HepG2 (cell line): ENCODE data around the gene TRPV4. TPM values are rescaled to one million over a fixed set of nuclear protein-coding genes. Genes with fewer than 3 reads are reported as not detected.

Source experiments
- ATAC-seq: fragments of 200-7000 bp; cut with Tn5 transposase; 3 replicates; pipeline ENCODE4 v1.9.1; 2020; ENCODE audit warnings: mild to moderate bottlenecking, moderate library complexity
- BruUV-seq: library from RNA; stranded (reverse); fragments of 400-500 nt; replicated peaks from 2 replicates; lab custom pipeline; 2021; lab: Mats Ljungman, UMichigan
- CTCF ChIA-PET: fragments of 300-600 bp; formaldehyde crosslinking; extraction: SDS; loops from one replicate; lab custom pipeline; 2021; ENCODE audit warnings: low total read pairs, inconsistent platforms, low intra/inter-chr PET ratio; lab: Yijun Ruan, JAX
- POLR2A ChIA-PET: fragments of 350-600 bp; sonication (Branson Sonifier 250); formaldehyde crosslinking; loops from one replicate; lab custom pipeline; 2020; ENCODE audit warnings: antibody characterized with exemption, inconsistent platforms; lab: Yijun Ruan, JAX
- DNase-seq: peaks from one replicate; pipeline ENCODE4 v3.0.0-alpha.2; 2015; ENCODE audit warnings: low spot score
- FAIRE-seq: peaks from 3 replicates; lab custom pipeline; 2011; peaks lifted over from hg19 to GRCh38; lab: Jason Lieb, UNC
- H2AFZ ChIP-seq: one replicate; pipeline ENCODE4 v1.6.1; 2011; ENCODE audit warnings: low read length, inconsistent platforms
- H3K27ac ChIP-seq: fragments of 300-600 bp; 3 replicates; pipeline ENCODE4 v1.8.0; 2011; ENCODE audit warnings: mixed run types, mild to moderate bottlenecking, mixed read lengths, low read length, inconsistent platforms; ENCODE audit not compliant: insufficient read depth; ENCODE audit errors: extremely low read length
- H3K27me3 ChIP-seq, 2 experiments: fragments of 200-600 bp in 1 of 2; 2 replicates in 1 of 2; 3 replicates in 1 of 2; pipeline versions ENCODE4 v1.6.0 to v1.8.0; 2011; ENCODE audit warnings: low read length in 2 of 2, mild to moderate bottlenecking in 2 of 2, moderate library complexity in 2 of 2, inconsistent platforms in 1 of 2; ENCODE audit not compliant: insufficient read depth in 2 of 2, control insufficient read depth in 1 of 2
- H3K36me3 ChIP-seq, 2 experiments: fragments of 200-600 bp in 1 of 2; replicated peaks in 1 of 2; 2 replicates in 1 of 2; 3 replicates in 1 of 2; pipeline versions ENCODE4 v1.5.1 to v1.8.0; 2011; ENCODE audit warnings: low read length in 2 of 2, inconsistent platforms in 1 of 2; ENCODE audit not compliant: insufficient read depth in 2 of 2, control insufficient read depth in 1 of 2
- H3K4me1 ChIP-seq: 2 replicates; pipeline ENCODE4 v1.5.1; 2012; ENCODE audit warnings: low read length, inconsistent platforms; ENCODE audit not compliant: insufficient read depth
- H3K4me2 ChIP-seq: 2 replicates; pipeline ENCODE4 v1.6.0; 2011; ENCODE audit warnings: low read depth, low read length, inconsistent platforms
- H3K4me3 ChIP-seq, 3 experiments: fragments of 200-600 bp in 1 of 3; sonication (generic), shearing (Covaris generic) in 1 of 3; replicated peaks in 1 of 3; 2 replicates each; pipeline ENCODE4 v1.5.1; 2011 to 2016; ENCODE audit warnings: low read length in 3 of 3, inconsistent platforms in 2 of 3, low read depth in 2 of 3, mild to moderate bottlenecking in 2 of 3, control low read depth in 1 of 3, mixed read lengths in 1 of 3; ENCODE audit not compliant: insufficient read depth in 1 of 3
- H3K79me2 ChIP-seq: one replicate; pipeline ENCODE4 v1.6.1; 2011; ENCODE audit warnings: low read length, inconsistent platforms; ENCODE audit not compliant: insufficient read depth
- H3K9ac ChIP-seq: 2 replicates; pipeline ENCODE4 v1.6.0; 2011; ENCODE audit warnings: mild to moderate bottlenecking, low read depth, low read length, inconsistent platforms; ENCODE audit not compliant: insufficient read depth
- H3K9me3 ChIP-seq: 2 replicates; pipeline ENCODE4 v1.5.1; 2012; ENCODE audit warnings: mild to moderate bottlenecking, low read length
- H4K20me1 ChIP-seq: 2 replicates; pipeline ENCODE4 v1.6.0; 2011; ENCODE audit warnings: inconsistent platforms, mild to moderate bottlenecking, low read length, moderate library complexity; ENCODE audit not compliant: insufficient read depth
- ARID5B ChIP-seq: IDR thresholded peaks from 2 replicates; pipeline ENCODE4 v1.4.0; 2020; ENCODE audit warnings: mild to moderate bottlenecking, missing genetic modification reagents
- CHCHD3 ChIP-seq: sonication (generic); formaldehyde crosslinking; IDR thresholded peaks from 2 replicates; pipeline ENCODE4 v1.8.0; 2022; ENCODE audit warnings: mild to moderate bottlenecking, missing genetic modification reagents, moderate library complexity
- CREBL2 ChIP-seq: sonication (generic); formaldehyde crosslinking; IDR thresholded peaks from 2 replicates; pipeline ENCODE4 v1.8.1; 2023; ENCODE audit warnings: missing genetic modification reagents, mild to moderate bottlenecking, borderline replicate concordance
- ELF4 ChIP-seq: sonication (generic); formaldehyde crosslinking; IDR thresholded peaks from 2 replicates; pipeline ENCODE4 v1.5.0; 2020; ENCODE audit warnings: missing genetic modification reagents, mild to moderate bottlenecking, moderate library complexity, borderline replicate concordance
- HDAC2 ChIP-seq: sonication (generic); formaldehyde crosslinking; IDR thresholded peaks from 2 replicates; pipeline ENCODE4 v1.4.0; 2020; ENCODE audit warnings: missing genetic modification reagents
- MAF1 ChIP-seq: sonication (generic); formaldehyde crosslinking; IDR thresholded peaks from 2 replicates; pipeline ENCODE4 v1.5.0; 2020; ENCODE audit warnings: missing genetic modification reagents, borderline replicate concordance
- MEF2D ChIP-seq: sonication (generic); formaldehyde crosslinking; IDR thresholded peaks from 2 replicates; pipeline ENCODE4 v1.5.1; 2020; ENCODE audit warnings: mild to moderate bottlenecking, missing genetic modification reagents
- MIER2 ChIP-seq: IDR thresholded peaks from 2 replicates; pipeline ENCODE4 v1.6.1; 2016; ENCODE audit warnings: missing biosample characterization, missing genetic modification reagents
- MIER3 ChIP-seq: IDR thresholded peaks from 2 replicates; pipeline ENCODE4 v1.6.1; 2016; ENCODE audit warnings: missing compliant biosample characterization, borderline replicate concordance
- RBM39 ChIP-seq: fragments of 200-400 bp; formaldehyde crosslinking; IDR thresholded peaks from one replicate; pipeline ENCODE4 v1.6.1; 2018; ENCODE audit warnings: antibody characterized with exemption, mild to moderate bottlenecking, low read depth, low read length; ENCODE audit not compliant: poor library complexity, severe bottlenecking
- SCMH1 ChIP-seq: sonication (generic); formaldehyde crosslinking; IDR thresholded peaks from 2 replicates; pipeline ENCODE4 v1.9.0; 2021; ENCODE audit warnings: missing genetic modification reagents, mild to moderate bottlenecking, borderline replicate concordance
- SKIL ChIP-seq: sonication (generic); formaldehyde crosslinking; IDR thresholded peaks from 2 replicates; pipeline ENCODE4 v1.8.0; 2022; ENCODE audit warnings: missing genetic modification reagents, mild to moderate bottlenecking, moderate library complexity, borderline replicate concordance
- SOX5 ChIP-seq: IDR thresholded peaks from 2 replicates; pipeline ENCODE4 v1.6.1; 2016; ENCODE audit warnings: borderline replicate concordance
- TSC22D2 ChIP-seq: sonication (generic); formaldehyde crosslinking; IDR thresholded peaks from 2 replicates; pipeline ENCODE4 v1.5.1; 2020; ENCODE audit warnings: missing genetic modification reagents, mild to moderate bottlenecking, borderline replicate concordance
- ZFP1 ChIP-seq: IDR thresholded peaks from 2 replicates; pipeline ENCODE4 v1.6.1; 2016
- ZNF296 ChIP-seq: sonication (generic); formaldehyde crosslinking; conservative IDR thresholded peaks from 2 replicates; pipeline ENCODE4 v1.5.0; 2020; ENCODE audit warnings: mild to moderate bottlenecking, missing genetic modification reagents
- ZNF34 ChIP-seq: sonication (generic); formaldehyde crosslinking; IDR thresholded peaks from 2 replicates; pipeline ENCODE4 v1.4.0; 2020; ENCODE audit warnings: mild to moderate bottlenecking, missing genetic modification reagents, borderline replicate concordance
- ZNF430 ChIP-seq: sonication (generic); formaldehyde crosslinking; IDR thresholded peaks from 2 replicates; pipeline ENCODE4 v1.9.0; 2021; ENCODE audit warnings: mild to moderate bottlenecking, missing genetic modification reagents
- ZNF550 ChIP-seq: sonication (generic); formaldehyde crosslinking; IDR thresholded peaks from 2 replicates; pipeline ENCODE4 v1.4.0; 2020; ENCODE audit warnings: mild to moderate bottlenecking, missing genetic modification reagents, borderline replicate concordance
- WGBS: methylation state at CpG from one replicate; pipeline ENCODE4 v1.1.6; 2017; ENCODE audit warnings: low lambda C conversion rate; 5-methylcytosine and 5-hydroxymethylcytosine counted together
- in situ Hi-C: cut with HindIII; loops from 2 replicates; pipeline ENCODE4 v1.10.0; 2017; ENCODE audit warnings: low pct_unique_long_range_greater_than_20kb; ENCODE audit not compliant: extremely low pct_ligation_motif_present
- intact Hi-C: fragments of 100-400 bp; cut with micrococcal nuclease; formaldehyde crosslinking; loops from one replicate; pipeline ENCODE4 v1.10.0; 2022; ENCODE audit not compliant: unreplicated experiment
- polyA plus RNA-seq, 8 experiments: library from polyadenylated mRNA; depleted of rRNA in 3 of 8; stranded (reverse) in 7 of 8; unstranded in 1 of 8; fragments of >200 nt; fragmentation: Illumina TruSeq in 4 of 8; extraction: Trizol in 4 of 8; gene quantifications; 2 replicates each; pipeline versions ENCODE4 v1.2.1 to v1.2.3, GENCODE V29; 2011 to 2016; ENCODE audit warnings: low read depth in 4 of 8, missing spikeins in 1 of 8, mixed read lengths in 1 of 8; ENCODE audit not compliant: insufficient read depth in 1 of 8
- total RNA-seq, 5 experiments: library from RNA; depleted of rRNA; stranded (reverse); fragments of >200 nt; fragmentation: Illumina TruSeq; extraction: Trizol; gene quantifications; 2 replicates each; pipeline ENCODE4 v1.2.3, GENCODE V29; 2016; ENCODE audit warnings: low read depth in 1 of 5

The TRPV4 gene
- total and polyA plus RNA-seq, 2 of the 13 experiments (the other 11 are each of a cell fraction or from before 2014, with no cell fraction given), result 0.66 to 4.7 TPM

GRCh38 chr12:109870648-109871047 lies 37.5 kb upstream of the TRPV4 start:
- BruUV-seq, result no TSS peak
- Histone ChIP-seq H3K9ac (no peak overlapping the region), H3K4me3 (no peak overlapping the region), H3K36me3 (no peaks in the 10 kb centered on the region; a peak in 1 of 5 replicates), H3K27ac (no peak overlapping the region), H3K4me1 (peaks cover 42% of the 10 kb centered on the region), H2AFZ (no peak overlapping the region), H3K9me3 (no peaks in the 10 kb centered on the region), H3K79me2 (no peaks in the 10 kb centered on the region), H3K4me2 (no peak overlapping the region), H3K27me3 (no peaks in the 10 kb centered on the region), H4K20me1 (no peaks in the 10 kb centered on the region)
- 98% methylated on average over 2 of the region's 2 CpGs for WGBS
- TF ChIP-seq HDAC2, result no peak
- no peak for TF ChIP-seq ELF4 (CRISPR knock-in tag)
- no peak for TF ChIP-seq ZNF550
- TF ChIP-seq ARID5B, result no peak
- no peak for TF ChIP-seq MAF1
- no peak for TF ChIP-seq RBM39
- no peak for TF ChIP-seq SOX5 (CRISPR knock-in tag)
- TF ChIP-seq MEF2D, result no peak
- no peak for TF ChIP-seq ZNF34 (CRISPR knock-in tag)
- TF ChIP-seq CHCHD3 (CRISPR knock-in tag), result no peak
- no peak for TF ChIP-seq ZFP1 (CRISPR knock-in tag)
- TF ChIP-seq SCMH1 (CRISPR knock-in tag), result no peak
- TF ChIP-seq ZNF430 (CRISPR knock-in tag), result no peak
- TF ChIP-seq MIER3 (CRISPR knock-in tag), result no peak
- TF ChIP-seq ZNF296 (CRISPR knock-in tag), result no peak
- no peak for TF ChIP-seq MIER2 (CRISPR knock-in tag)
- TF ChIP-seq TSC22D2 (CRISPR knock-in tag), result no peak
- TF ChIP-seq SKIL, result no peak
- no peak for TF ChIP-seq CREBL2 (CRISPR knock-in tag)
- CTCF ChIA-PET, result no interaction called here
- FAIRE-seq (no peak), ATAC-seq (no peak), DNase-seq (no peak)
- intact Hi-C loops (no loop called here), in situ Hi-C loops (no loop called here)
- POLR2A ChIA-PET, result no interaction called here
